SK-N-SH (cell line): ENCODE results near the gene EIF3D. TPM values are rescaled to one million over a fixed set of nuclear protein-coding genes. Genes with fewer than 3 reads are reported as not detected.

Source experiments
- CTCF ChIA-PET: fragments of 300-600, 350-600 bp; formaldehyde crosslinking; extraction: SDS; loops from one replicate; lab custom pipeline; 2021; lab: Yijun Ruan, JAX
- POLR2A ChIA-PET: fragments of 350-600 bp; sonication (Branson Sonifier 250); formaldehyde crosslinking; extraction: SDS; loops from one replicate; lab custom pipeline; 2020; ENCODE audit warnings: antibody characterized with exemption, inconsistent platforms; lab: Yijun Ruan, JAX
- DNase-seq: peaks from one replicate; pipeline ENCODE4 v3.0.0; 2012
- H2AFZ ChIP-seq: fragments of 200-600 bp; sonication (generic); 2 replicates; pipeline ENCODE4 v1.8.1; 2016; ENCODE audit warnings: antibody characterized with exemption, mild to moderate bottlenecking, low read depth
- H3F3A ChIP-seq: fragments of 200-600 bp; sonication (generic); replicated peaks from 2 replicates; pipeline ENCODE3; 2016; ENCODE audit warnings: antibody characterized with exemption, mild to moderate bottlenecking; ENCODE audit not compliant: insufficient read depth
- H3K27ac ChIP-seq, 2 experiments: fragments of 200-500 bp in 1 of 2; fragments of 200-600 bp in 1 of 2; sonication (Bioruptor generic) in 1 of 2; sonication (generic), shearing (Covaris generic) in 1 of 2; 2 replicates each; pipeline versions ENCODE4 v1.5.1 to v1.6.1; 2014 to 2016; ENCODE audit warnings: low read depth in 2 of 2, inconsistent platforms in 1 of 2, low read length in 1 of 2, mild to moderate bottlenecking in 1 of 2, mixed read lengths in 1 of 2
- H3K27me3 ChIP-seq: fragments of 200-600 bp; sonication (generic), shearing (Covaris generic); 2 replicates; pipeline ENCODE4 v1.6.1; 2016; ENCODE audit warnings: mixed run types; ENCODE audit not compliant: insufficient read depth
- H3K36me3 ChIP-seq, 2 experiments: fragments of 200-500 bp in 1 of 2; fragments of 200-600 bp in 1 of 2; sonication (Bioruptor generic) in 1 of 2; sonication (generic) in 1 of 2; replicated peaks in 1 of 2; 2 replicates each; pipeline versions ENCODE3 to v1.5.1; 2014 to 2016; ENCODE audit warnings: low read length in 1 of 2, mild to moderate bottlenecking in 1 of 2; ENCODE audit not compliant: insufficient read depth in 2 of 2, control insufficient read depth in 1 of 2
- H3K4me1 ChIP-seq, 2 experiments: fragments of 200-500 bp in 1 of 2; fragments of 200-600 bp in 1 of 2; sonication (Bioruptor generic) in 1 of 2; sonication (generic), shearing (Covaris generic) in 1 of 2; 2 replicates each; pipeline versions ENCODE4 v1.5.1 to v1.6.1; 2014 to 2016; ENCODE audit warnings: low read depth in 1 of 2, low read length in 1 of 2, mixed run types in 1 of 2; ENCODE audit not compliant: insufficient read depth in 2 of 2, control insufficient read depth in 1 of 2
- H3K4me2 ChIP-seq: fragments of 200-600 bp; sonication (generic), shearing (Covaris generic); 2 replicates; pipeline ENCODE4 v1.6.1; 2017; ENCODE audit warnings: mixed run types
- H3K4me3 ChIP-seq, 2 experiments: fragments of 200-500 bp in 1 of 2; fragments of 200-600 bp in 1 of 2; sonication (Bioruptor generic) in 1 of 2; sonication (generic), shearing (Covaris generic) in 1 of 2; 2 replicates each; pipeline versions ENCODE4 v1.5.1 to v1.8.1; 2014 to 2016; ENCODE audit warnings: low read depth in 2 of 2, inconsistent platforms in 1 of 2, low read length in 1 of 2, mild to moderate bottlenecking in 1 of 2, mixed read lengths in 1 of 2, moderate library complexity in 1 of 2
- H3K79me2 ChIP-seq: fragments of 200-600 bp; sonication (generic); 2 replicates; pipeline ENCODE4 v1.8.1; 2017; ENCODE audit warnings: mild to moderate bottlenecking; ENCODE audit not compliant: insufficient read depth
- H3K9ac ChIP-seq: fragments of 200-600 bp; sonication (generic); 2 replicates; pipeline ENCODE4 v1.6.1; 2017; ENCODE audit warnings: mixed run types
- H3K9me2 ChIP-seq: fragments of 200-600 bp; sonication (generic); 2 replicates; pipeline ENCODE4 v1.6.1; 2017; ENCODE audit warnings: mixed run types
- H3K9me3 ChIP-seq: fragments of 200-600 bp; sonication (generic); 2 replicates; pipeline ENCODE4 v1.6.1; 2017; ENCODE audit warnings: mixed run types, mild to moderate bottlenecking, moderate library complexity
- H4K20me1 ChIP-seq: fragments of 200-600 bp; sonication (generic); 2 replicates; pipeline ENCODE4 v1.6.1; 2017; ENCODE audit warnings: mild to moderate bottlenecking, mixed run types; ENCODE audit not compliant: insufficient read depth
- ELF1 ChIP-seq: IDR thresholded peaks from 2 replicates; pipeline ENCODE4 v1.4.0; 2012
- EP300 ChIP-seq, 2 experiments: IDR thresholded peaks; 2 replicates each; pipeline versions ENCODE4 v1.4.0 to v1.6.1; 2012; ENCODE audit warnings: borderline replicate concordance in 1 of 2, low read depth in 1 of 2, low read length in 1 of 2
- EZH2phosphoT487 ChIP-seq: fragments of 200-600 bp; sonication (generic); IDR thresholded peaks from 2 replicates; pipeline ENCODE4 v1.6.1; 2017; ENCODE audit warnings: low read depth, mixed run types, mild to moderate bottlenecking, antibody characterized with exemption, moderate library complexity, borderline replicate concordance
- FOSL2 ChIP-seq: IDR thresholded peaks from 2 replicates; pipeline ENCODE4 v1.4.0; 2012; ENCODE audit warnings: low read depth, mild to moderate bottlenecking, moderate library complexity, borderline replicate concordance
- FOXM1 ChIP-seq: IDR thresholded peaks from 2 replicates; pipeline ENCODE4 v1.4.0; 2012; ENCODE audit warnings: low read depth, mild to moderate bottlenecking
- GABPA ChIP-seq: IDR thresholded peaks from 2 replicates; pipeline ENCODE4 v1.4.0; 2012; ENCODE audit warnings: low read depth, mild to moderate bottlenecking
- GATA2 ChIP-seq: sonication (generic); formaldehyde crosslinking; IDR thresholded peaks from 2 replicates; pipeline ENCODE4 v1.5.0; 2020; ENCODE audit warnings: mild to moderate bottlenecking, missing genetic modification reagents
- MEF2A ChIP-seq: IDR thresholded peaks from 2 replicates; pipeline ENCODE4 v1.4.0; 2012; ENCODE audit warnings: low read depth, borderline replicate concordance
- MXI1 ChIP-seq: IDR thresholded peaks from 2 replicates; pipeline ENCODE4 v1.6.1; 2012; ENCODE audit warnings: mild to moderate bottlenecking, low read depth, low read length, improper control_type of control experiment
- NFIC ChIP-seq: IDR thresholded peaks from 2 replicates; pipeline ENCODE4 v1.4.0; 2012; ENCODE audit warnings: borderline replicate concordance
- NRF1 ChIP-seq: IDR thresholded peaks from 2 replicates; pipeline ENCODE4 v1.6.1; 2012; ENCODE audit warnings: low read depth, mild to moderate bottlenecking, low read length
- POLR2AphosphoS5 ChIP-seq: IDR thresholded peaks from 2 replicates; pipeline ENCODE4 v1.6.1; 2012; ENCODE audit warnings: low read depth, low read length
- RAD21 ChIP-seq: IDR thresholded peaks from 2 replicates; pipeline ENCODE4 v1.6.1; 2012; ENCODE audit warnings: mild to moderate bottlenecking, low read length
- RFX5 ChIP-seq: IDR thresholded peaks from 2 replicates; pipeline ENCODE4 v1.6.1; 2012; ENCODE audit warnings: mild to moderate bottlenecking, improper control_type of control experiment, low read length
- SMC3 ChIP-seq: IDR thresholded peaks from 2 replicates; pipeline ENCODE4 v1.6.1; 2012; ENCODE audit warnings: low read depth, low read length, improper control_type of control experiment
- TCF12 ChIP-seq: IDR thresholded peaks from 2 replicates; pipeline ENCODE4 v1.4.0; 2012
- TEAD4 ChIP-seq: IDR thresholded peaks from 2 replicates; pipeline ENCODE4 v1.4.0; 2012; ENCODE audit warnings: mild to moderate bottlenecking, borderline replicate concordance; ENCODE audit not compliant: insufficient read depth
- YY1 ChIP-seq: IDR thresholded peaks from 2 replicates; pipeline ENCODE4 v1.4.0; 2012; ENCODE audit warnings: low read depth, mild to moderate bottlenecking
- WGBS: methylation state at CpG from one replicate; pipeline ENCODE4 v1.1.6; 2017; ENCODE audit warnings: low lambda C conversion rate; 5-methylcytosine and 5-hydroxymethylcytosine counted together
- polyA plus RNA-seq, 3 experiments: library from polyadenylated mRNA; depleted of rRNA; stranded (reverse); fragments of >200 nt; gene quantifications; 2 replicates each; pipeline ENCODE4 v1.2.3, GENCODE V29; 2012
- TF ChIP-seq, protein P1 (sequence below): IDR thresholded peaks from 2 replicates; pipeline ENCODE4 v1.6.1; 2012; ENCODE audit warnings: mild to moderate bottlenecking, low read depth, low read length, moderate library complexity
- TF ChIP-seq, protein P2 (sequence below): IDR thresholded peaks from 2 replicates; pipeline ENCODE4 v1.4.0; 2012; ENCODE audit warnings: low read depth, borderline replicate concordance
- TF ChIP-seq, protein P3 (sequence below): fragments of 150-350 bp; IDR thresholded peaks from 2 replicates; pipeline ENCODE4 v1.6.1; 2017; ENCODE audit warnings: antibody characterized with exemption, low read length, low read depth, borderline replicate concordance
- TF ChIP-seq, protein P4 (sequence below): fragments of 200-600 bp; sonication (generic); IDR thresholded peaks from 2 replicates; pipeline ENCODE4 v1.6.1; 2017; ENCODE audit warnings: antibody characterized with exemption, mild to moderate bottlenecking, moderate library complexity

EIF3D gene
- polyA plus RNA-seq, 1 of the 3 experiments (the other 2 are of a cell fraction) = 423 TPM

DNA sequence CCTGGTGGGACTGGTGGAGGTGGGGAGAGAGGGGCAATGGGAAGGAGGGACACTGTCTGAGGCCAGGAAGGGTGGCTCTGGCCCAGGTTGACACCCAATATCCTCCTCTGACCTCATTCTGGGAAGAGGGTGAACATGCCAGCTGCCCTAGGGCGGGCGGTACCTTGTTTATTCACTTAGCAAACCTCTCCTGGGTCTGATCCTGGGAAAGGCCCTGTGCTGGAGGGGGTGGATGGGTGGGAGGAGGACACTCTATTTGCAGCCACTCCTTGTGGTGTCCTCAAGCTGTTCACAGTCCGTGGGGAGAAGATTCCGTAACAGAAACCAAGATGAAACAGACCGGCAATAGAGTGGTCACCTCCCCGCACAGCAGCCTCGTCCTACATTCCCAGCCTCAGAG is 49.7 kb upstream of the EIF3D start (continued):
- TF ChIP-seq, protein P1, sequence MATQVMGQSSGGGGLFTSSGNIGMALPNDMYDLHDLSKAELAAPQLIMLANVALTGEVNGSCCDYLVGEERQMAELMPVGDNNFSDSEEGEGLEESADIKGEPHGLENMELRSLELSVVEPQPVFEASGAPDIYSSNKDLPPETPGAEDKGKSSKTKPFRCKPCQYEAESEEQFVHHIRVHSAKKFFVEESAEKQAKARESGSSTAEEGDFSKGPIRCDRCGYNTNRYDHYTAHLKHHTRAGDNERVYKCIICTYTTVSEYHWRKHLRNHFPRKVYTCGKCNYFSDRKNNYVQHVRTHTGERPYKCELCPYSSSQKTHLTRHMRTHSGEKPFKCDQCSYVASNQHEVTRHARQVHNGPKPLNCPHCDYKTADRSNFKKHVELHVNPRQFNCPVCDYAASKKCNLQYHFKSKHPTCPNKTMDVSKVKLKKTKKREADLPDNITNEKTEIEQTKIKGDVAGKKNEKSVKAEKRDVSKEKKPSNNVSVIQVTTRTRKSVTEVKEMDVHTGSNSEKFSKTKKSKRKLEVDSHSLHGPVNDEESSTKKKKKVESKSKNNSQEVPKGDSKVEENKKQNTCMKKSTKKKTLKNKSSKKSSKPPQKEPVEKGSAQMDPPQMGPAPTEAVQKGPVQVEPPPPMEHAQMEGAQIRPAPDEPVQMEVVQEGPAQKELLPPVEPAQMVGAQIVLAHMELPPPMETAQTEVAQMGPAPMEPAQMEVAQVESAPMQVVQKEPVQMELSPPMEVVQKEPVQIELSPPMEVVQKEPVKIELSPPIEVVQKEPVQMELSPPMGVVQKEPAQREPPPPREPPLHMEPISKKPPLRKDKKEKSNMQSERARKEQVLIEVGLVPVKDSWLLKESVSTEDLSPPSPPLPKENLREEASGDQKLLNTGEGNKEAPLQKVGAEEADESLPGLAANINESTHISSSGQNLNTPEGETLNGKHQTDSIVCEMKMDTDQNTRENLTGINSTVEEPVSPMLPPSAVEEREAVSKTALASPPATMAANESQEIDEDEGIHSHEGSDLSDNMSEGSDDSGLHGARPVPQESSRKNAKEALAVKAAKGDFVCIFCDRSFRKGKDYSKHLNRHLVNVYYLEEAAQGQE = no peak
- TF ChIP-seq FOSL2 = no peak
- no peak for TF ChIP-seq EP300 (IDR thresholded peaks at IDR 0.05; ENCODE audit: borderline replicate concordance in 1 of 2, low read depth in 1 of 2, low read length in 1 of 2)
- TF ChIP-seq GABPA = no peak
- TF ChIP-seq TCF12 = no peak
- TF ChIP-seq NFIC = no peak
- TF ChIP-seq, protein P2, sequence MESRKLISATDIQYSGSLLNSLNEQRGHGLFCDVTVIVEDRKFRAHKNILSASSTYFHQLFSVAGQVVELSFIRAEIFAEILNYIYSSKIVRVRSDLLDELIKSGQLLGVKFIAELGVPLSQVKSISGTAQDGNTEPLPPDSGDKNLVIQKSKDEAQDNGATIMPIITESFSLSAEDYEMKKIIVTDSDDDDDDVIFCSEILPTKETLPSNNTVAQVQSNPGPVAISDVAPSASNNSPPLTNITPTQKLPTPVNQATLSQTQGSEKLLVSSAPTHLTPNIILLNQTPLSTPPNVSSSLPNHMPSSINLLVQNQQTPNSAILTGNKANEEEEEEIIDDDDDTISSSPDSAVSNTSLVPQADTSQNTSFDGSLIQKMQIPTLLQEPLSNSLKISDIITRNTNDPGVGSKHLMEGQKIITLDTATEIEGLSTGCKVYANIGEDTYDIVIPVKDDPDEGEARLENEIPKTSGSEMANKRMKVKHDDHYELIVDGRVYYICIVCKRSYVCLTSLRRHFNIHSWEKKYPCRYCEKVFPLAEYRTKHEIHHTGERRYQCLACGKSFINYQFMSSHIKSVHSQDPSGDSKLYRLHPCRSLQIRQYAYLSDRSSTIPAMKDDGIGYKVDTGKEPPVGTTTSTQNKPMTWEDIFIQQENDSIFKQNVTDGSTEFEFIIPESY = no peak
- no peak for TF ChIP-seq FOXM1
- no peak for TF ChIP-seq EZH2phosphoT487

DNA sequence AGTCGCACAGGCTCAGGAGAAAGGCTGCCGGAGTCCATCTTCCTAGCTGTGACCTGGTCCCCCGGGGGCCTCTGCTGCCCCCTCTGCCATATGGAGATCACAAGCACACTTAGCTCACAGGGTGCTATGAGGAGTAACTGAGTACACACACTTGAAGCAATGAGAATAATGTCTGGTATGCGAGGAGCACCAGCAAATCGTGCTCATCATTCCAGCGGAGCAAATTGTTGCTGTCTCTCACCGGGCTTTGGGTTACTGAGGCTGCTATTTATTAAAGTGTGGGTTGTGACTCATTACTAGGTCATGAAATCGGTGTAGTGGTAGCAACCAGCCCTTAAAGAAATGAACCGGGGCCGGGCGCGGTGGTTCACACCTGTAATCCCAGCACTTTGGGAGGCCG is 48.1 kb upstream of the EIF3D start:
- 40% methylated on average over 11 of the region's 13 CpGs for WGBS
- no peaks in the 10 kb centered on the region for H3K27me3 ChIP-seq
- H3K4me2 ChIP-seq = 0 out of 2 replicates have a peak overlapping the region, but pooled peaks have one; percentile 14
- no peaks in the 10 kb centered on the region for H3K9me3 ChIP-seq
- no peaks in the 10 kb centered on the region; a peak in 1 of 4 replicates for H3K4me1 ChIP-seq
- no peak overlapping the region for H3K27ac ChIP-seq
- no peaks in the 10 kb centered on the region for H3K9me2 ChIP-seq
- no peak overlapping the region for H2AFZ ChIP-seq
- H3K79me2 ChIP-seq = no peaks in the 10 kb centered on the region
- no peak for DNase-seq
- no peaks in the 10 kb centered on the region for H3K36me3 ChIP-seq
- POLR2A ChIA-PET = no interaction called here
- no peaks in the 10 kb centered on the region for H4K20me1 ChIP-seq
- H3F3A ChIP-seq = peaks cover 5% of the 10 kb centered on the region
- no peak overlapping the region for H3K4me3 ChIP-seq
- H3K9ac ChIP-seq = no peak overlapping the region
- CTCF ChIA-PET = interaction anchor here (1.6 kb wide), 1 partner anchor 30 kb away, joined by 4 read pairs; no protein-coding TSS in a partner anchor
- TF ChIP-seq GABPA = no peak
- TF ChIP-seq NRF1 = no peak
- no peak for TF ChIP-seq ELF1
- TF ChIP-seq EZH2phosphoT487 = no peak
- TF ChIP-seq, protein P3, sequence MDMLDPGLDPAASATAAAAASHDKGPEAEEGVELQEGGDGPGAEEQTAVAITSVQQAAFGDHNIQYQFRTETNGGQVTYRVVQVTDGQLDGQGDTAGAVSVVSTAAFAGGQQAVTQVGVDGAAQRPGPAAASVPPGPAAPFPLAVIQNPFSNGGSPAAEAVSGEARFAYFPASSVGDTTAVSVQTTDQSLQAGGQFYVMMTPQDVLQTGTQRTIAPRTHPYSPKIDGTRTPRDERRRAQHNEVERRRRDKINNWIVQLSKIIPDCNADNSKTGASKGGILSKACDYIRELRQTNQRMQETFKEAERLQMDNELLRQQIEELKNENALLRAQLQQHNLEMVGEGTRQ = no peak
- no peak for TF ChIP-seq RAD21
- no peak for TF ChIP-seq MEF2A
- TF ChIP-seq FOXM1 = no peak
- TF ChIP-seq SMC3 = no peak
- TF ChIP-seq YY1 = no peak
- TF ChIP-seq EP300 (IDR thresholded peaks at IDR 0.05; ENCODE audit: borderline replicate concordance in 1 of 2, low read depth in 1 of 2, low read length in 1 of 2) = peak in 1 of 2 experiments; percentile 69; a peak in 1 of 4 replicates
- TF ChIP-seq, protein P4, sequence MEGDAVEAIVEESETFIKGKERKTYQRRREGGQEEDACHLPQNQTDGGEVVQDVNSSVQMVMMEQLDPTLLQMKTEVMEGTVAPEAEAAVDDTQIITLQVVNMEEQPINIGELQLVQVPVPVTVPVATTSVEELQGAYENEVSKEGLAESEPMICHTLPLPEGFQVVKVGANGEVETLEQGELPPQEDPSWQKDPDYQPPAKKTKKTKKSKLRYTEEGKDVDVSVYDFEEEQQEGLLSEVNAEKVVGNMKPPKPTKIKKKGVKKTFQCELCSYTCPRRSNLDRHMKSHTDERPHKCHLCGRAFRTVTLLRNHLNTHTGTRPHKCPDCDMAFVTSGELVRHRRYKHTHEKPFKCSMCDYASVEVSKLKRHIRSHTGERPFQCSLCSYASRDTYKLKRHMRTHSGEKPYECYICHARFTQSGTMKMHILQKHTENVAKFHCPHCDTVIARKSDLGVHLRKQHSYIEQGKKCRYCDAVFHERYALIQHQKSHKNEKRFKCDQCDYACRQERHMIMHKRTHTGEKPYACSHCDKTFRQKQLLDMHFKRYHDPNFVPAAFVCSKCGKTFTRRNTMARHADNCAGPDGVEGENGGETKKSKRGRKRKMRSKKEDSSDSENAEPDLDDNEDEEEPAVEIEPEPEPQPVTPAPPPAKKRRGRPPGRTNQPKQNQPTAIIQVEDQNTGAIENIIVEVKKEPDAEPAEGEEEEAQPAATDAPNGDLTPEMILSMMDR = no peak
- TF ChIP-seq TEAD4 = peak; percentile 88
- no peak for TF ChIP-seq RFX5
- TF ChIP-seq MXI1 = no peak
- TF ChIP-seq GATA2 (CRISPR knock-in tag) = no peak
- TF ChIP-seq POLR2AphosphoS5 = peak; percentile 28; the same call in 1 of the 2 replicates
